NCI-H1048 (cell line): ENCODE results near the gene SMARCD3.

Experiments
- DNase-seq: peaks from one replicate; lab custom pipeline; 2025; lab: John Stamatoyannopoulos, UW

SMARCD3 gene

GRCh38 chr7:151236406-151236805 lies 12.1 kb downstream of the SMARCD3 start:
- no peak for DNase-seq

- DNase-seq = no peak
Measured at GRCh38 chr7:151235091-151235787, 13.3 kb downstream of the SMARCD3 start.

GRCh38 chr7:151233804-151234203 lies 14.7 kb downstream of the SMARCD3 start:
- DNase-seq = no peak

GRCh38 chr7:151232917-151233701 lies 15.4 kb downstream of the SMARCD3 start:
- no peak for DNase-seq

- peak; percentile 61 for DNase-seq
Measured at GRCh38 chr7:151232091-151232916, 16.2 kb downstream of the SMARCD3 start, which contains the start of gene CHPF2. Gene CHPF2 (plus strand): TSS chr7:151232483. CDS start chr7:151234012, 1,529 bp downstream.

GRCh38 chr7:151231080-151231479 lies 17.4 kb downstream of the SMARCD3 start:
- DNase-seq = no peak

- DNase-seq = no peak
Measured at GRCh38 chr7:151229249-151229648, 19.2 kb downstream of the SMARCD3 start.

GRCh38 chr7:151228024-151228866 lies 20.2 kb downstream of the SMARCD3 start:
- no peak for DNase-seq

- peak; percentile 91 for DNase-seq
Measured at GRCh38 chr7:151226875-151227782, 21.4 kb downstream of the SMARCD3 start, which contains the start of gene ABCF2. Gene ABCF2 (minus strand): TSS chr7:151227205. CDS start chr7:151226458, 747 bp downstream.

GRCh38 chr7:151226560-151226874 lies 22.0 kb downstream of the SMARCD3 start:
- DNase-seq = no peak

GRCh38 chr7:151225948-151226510 lies 22.5 kb downstream of the SMARCD3 start:
- DNase-seq = no peak

- DNase-seq = no peak
Measured at GRCh38 chr7:151223728-151224127, 24.8 kb downstream of the SMARCD3 start.

GRCh38 chr7:151218170-151218569 lies 30.3 kb downstream of the SMARCD3 start:
- DNase-seq = no peak

- no peak for DNase-seq
Measured at GRCh38 chr7:151215396-151215795, 33.1 kb downstream of the SMARCD3 start.

- DNase-seq = no peak
Measured at GRCh38 chr7:151213826-151214225, 34.7 kb downstream of the SMARCD3 start.

GRCh38 chr7:151212626-151213025 lies 35.9 kb downstream of the SMARCD3 start:
- DNase-seq = no peak

GRCh38 chr7:151211155-151211772 lies 37.2 kb downstream of the SMARCD3 start:
- no peak for DNase-seq

GRCh38 chr7:151210087-151210854 lies 38.2 kb downstream of the SMARCD3 start, which contains the start of gene H2BK1:
Gene H2BK1 (minus strand): TSS chr7:151210488. CDS start chr7:151210318, 170 bp downstream.
- DNase-seq = no peak

- DNase-seq = no peak
Measured at GRCh38 chr7:151209588-151209987, 38.9 kb downstream of the SMARCD3 start.
